HepG2 (cell line): ENCODE results near the gene PPARA. TPM values are rescaled to one million over a fixed set of nuclear protein-coding genes. Genes with fewer than 3 reads are reported as not detected.

Source experiments
- ARID5B ChIP-seq: IDR thresholded peaks from 2 replicates; pipeline ENCODE4 v1.4.0; 2020; ENCODE audit warnings: mild to moderate bottlenecking, missing genetic modification reagents
- HNF1A ChIP-seq, 2 experiments: sonication (generic) in 1 of 2; formaldehyde crosslinking in 1 of 2; IDR thresholded peaks; 2 replicates each; pipeline versions ENCODE4 v1.4.0 to v1.6.1; 2016 to 2020; ENCODE audit warnings: borderline replicate concordance in 1 of 2, low read depth in 1 of 2, mild to moderate bottlenecking in 1 of 2, missing genetic modification reagents in 1 of 2
- MTERF4 ChIP-seq: sonication (generic); formaldehyde crosslinking; IDR thresholded peaks from 2 replicates; pipeline ENCODE4 v1.8.0; 2023; ENCODE audit warnings: mild to moderate bottlenecking, missing genetic modification reagents
- MYC ChIP-seq: sonication (generic); formaldehyde crosslinking; IDR thresholded peaks from 2 replicates; pipeline ENCODE4 v1.9.0; 2021; ENCODE audit warnings: missing genetic modification reagents, borderline replicate concordance
- PHF21A ChIP-seq: sonication (generic); formaldehyde crosslinking; IDR thresholded peaks from 2 replicates; pipeline ENCODE4 v1.5.0; 2020; ENCODE audit warnings: mild to moderate bottlenecking, missing genetic modification reagents
- PRDM10 ChIP-seq: sonication (generic); formaldehyde crosslinking; IDR thresholded peaks from 2 replicates; pipeline ENCODE4 v1.4.0; 2020; ENCODE audit warnings: low read depth, missing genetic modification reagents
- ZFP90 ChIP-seq: sonication (generic); formaldehyde crosslinking; IDR thresholded peaks from 2 replicates; pipeline ENCODE4 v1.8.0; 2022; ENCODE audit warnings: missing genetic modification reagents, mild to moderate bottlenecking, inconsistent platforms, borderline replicate concordance
- ZNF124 ChIP-seq: sonication (generic); formaldehyde crosslinking; IDR thresholded peaks from 2 replicates; pipeline ENCODE4 v1.4.0; 2020; ENCODE audit warnings: missing genetic modification reagents
- ZNF816 ChIP-seq: sonication (generic); formaldehyde crosslinking; IDR thresholded peaks from 2 replicates; pipeline ENCODE4 v1.8.0; 2022; ENCODE audit warnings: missing genetic modification reagents, mild to moderate bottlenecking, borderline replicate concordance
- polyA plus RNA-seq, 8 experiments: library from polyadenylated mRNA; depleted of rRNA in 3 of 8; stranded (reverse) in 7 of 8; unstranded in 1 of 8; fragments of >200 nt; fragmentation: Illumina TruSeq in 4 of 8; extraction: Trizol in 4 of 8; gene quantifications; 2 replicates each; pipeline versions ENCODE4 v1.2.1 to v1.2.3, GENCODE V29; 2011 to 2016; ENCODE audit warnings: low read depth in 4 of 8, missing spikeins in 1 of 8, mixed read lengths in 1 of 8; ENCODE audit not compliant: insufficient read depth in 1 of 8
- total RNA-seq, 5 experiments: library from RNA; depleted of rRNA; stranded (reverse); fragments of >200 nt; fragmentation: Illumina TruSeq; extraction: Trizol; gene quantifications; 2 replicates each; pipeline ENCODE4 v1.2.3, GENCODE V29; 2016; ENCODE audit warnings: low read depth in 1 of 5
- TF ChIP-seq, protein P1 (sequence below): sonication (generic); formaldehyde crosslinking; IDR thresholded peaks from 2 replicates; pipeline ENCODE4 v1.4.0; 2020; ENCODE audit warnings: missing genetic modification reagents, mild to moderate bottlenecking, borderline replicate concordance

PPARA gene
- total and polyA plus RNA-seq, 2 of the 13 experiments (the other 11 are each of a cell fraction or from before 2014, with no cell fraction given) = 18.2 to 24.7 TPM

DNA sequence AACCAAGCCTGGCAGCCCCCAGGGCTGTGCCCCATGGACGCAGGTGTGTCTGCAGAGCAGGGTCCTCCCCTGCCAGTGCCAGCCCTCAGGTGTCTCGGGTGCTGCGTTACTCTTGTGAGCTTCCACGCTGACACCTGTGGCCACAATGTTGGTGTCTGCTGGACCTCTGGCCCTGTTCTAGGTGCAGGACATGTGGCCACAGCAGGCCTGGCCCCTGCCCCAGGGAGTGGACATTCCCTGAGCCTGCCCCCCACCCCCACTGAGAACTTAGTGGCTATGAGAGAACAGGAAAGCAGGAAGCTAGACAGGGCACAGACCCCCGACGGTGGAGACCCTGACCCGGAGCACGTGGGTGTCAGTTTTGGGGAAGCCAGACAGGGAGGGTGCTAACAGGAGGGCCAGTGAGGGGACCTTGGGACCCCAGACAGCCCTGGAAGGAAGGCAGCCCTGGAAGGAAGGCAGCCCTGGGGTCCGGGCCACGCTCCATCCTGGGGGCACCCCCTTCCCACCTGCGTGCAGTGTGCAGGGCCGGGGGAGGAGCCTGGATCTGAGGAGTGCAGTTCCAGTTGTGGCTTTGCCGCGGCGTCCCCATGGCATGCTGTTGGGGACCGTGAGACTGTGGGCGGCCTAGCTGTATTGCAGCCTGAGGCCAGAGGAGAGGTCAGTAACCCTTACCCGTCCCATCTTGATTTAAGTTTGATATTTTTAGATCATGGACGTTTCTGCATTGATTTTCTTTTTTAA is 43.9 kb upstream of the PPARA start (continued):
- TF ChIP-seq, protein P1, sequence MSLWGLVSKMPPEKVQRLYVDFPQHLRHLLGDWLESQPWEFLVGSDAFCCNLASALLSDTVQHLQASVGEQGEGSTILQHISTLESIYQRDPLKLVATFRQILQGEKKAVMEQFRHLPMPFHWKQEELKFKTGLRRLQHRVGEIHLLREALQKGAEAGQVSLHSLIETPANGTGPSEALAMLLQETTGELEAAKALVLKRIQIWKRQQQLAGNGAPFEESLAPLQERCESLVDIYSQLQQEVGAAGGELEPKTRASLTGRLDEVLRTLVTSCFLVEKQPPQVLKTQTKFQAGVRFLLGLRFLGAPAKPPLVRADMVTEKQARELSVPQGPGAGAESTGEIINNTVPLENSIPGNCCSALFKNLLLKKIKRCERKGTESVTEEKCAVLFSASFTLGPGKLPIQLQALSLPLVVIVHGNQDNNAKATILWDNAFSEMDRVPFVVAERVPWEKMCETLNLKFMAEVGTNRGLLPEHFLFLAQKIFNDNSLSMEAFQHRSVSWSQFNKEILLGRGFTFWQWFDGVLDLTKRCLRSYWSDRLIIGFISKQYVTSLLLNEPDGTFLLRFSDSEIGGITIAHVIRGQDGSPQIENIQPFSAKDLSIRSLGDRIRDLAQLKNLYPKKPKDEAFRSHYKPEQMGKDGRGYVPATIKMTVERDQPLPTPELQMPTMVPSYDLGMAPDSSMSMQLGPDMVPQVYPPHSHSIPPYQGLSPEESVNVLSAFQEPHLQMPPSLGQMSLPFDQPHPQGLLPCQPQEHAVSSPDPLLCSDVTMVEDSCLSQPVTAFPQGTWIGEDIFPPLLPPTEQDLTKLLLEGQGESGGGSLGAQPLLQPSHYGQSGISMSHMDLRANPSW (CRISPR knock-in tag) = no peak
- TF ChIP-seq ZNF816 (CRISPR knock-in tag) (no peak), ZNF124 (CRISPR knock-in tag) (no peak), MTERF4 (CRISPR knock-in tag) (0 out of 2 replicates have a peak, but pooled peaks have one; percentile 61), MYC (CRISPR knock-in tag) (peak; percentile 55; the same call in 1 of the 2 replicates), PRDM10 (CRISPR knock-in tag) (no peak), HNF1A (IDR thresholded peaks at IDR 0.05; ENCODE audit: low read depth) (no peak), HNF1A (CRISPR knock-in tag; IDR thresholded peaks at IDR 0.05; ENCODE audit: borderline replicate concordance) (0 out of 2 replicates have a peak, but pooled peaks have one; percentile 33), ARID5B (CRISPR knock-in tag) (no peak), ZFP90 (0 out of 2 replicates have a peak, but pooled peaks have one; percentile 34), PHF21A (CRISPR knock-in tag) (peak; percentile 18)
